ENCODE measurements around the gene JAKMIP1. TPM values are rescaled to one million over a fixed set of nuclear protein-coding genes. Genes with fewer than 3 reads are reported as not detected.
A peak's percentile ranks its signal among the peaks of the same experiment; 100 is the strongest.

JAKMIP1 gene
- total RNA-seq, 1 donor from 2014 or later, result not detected

DNA sequence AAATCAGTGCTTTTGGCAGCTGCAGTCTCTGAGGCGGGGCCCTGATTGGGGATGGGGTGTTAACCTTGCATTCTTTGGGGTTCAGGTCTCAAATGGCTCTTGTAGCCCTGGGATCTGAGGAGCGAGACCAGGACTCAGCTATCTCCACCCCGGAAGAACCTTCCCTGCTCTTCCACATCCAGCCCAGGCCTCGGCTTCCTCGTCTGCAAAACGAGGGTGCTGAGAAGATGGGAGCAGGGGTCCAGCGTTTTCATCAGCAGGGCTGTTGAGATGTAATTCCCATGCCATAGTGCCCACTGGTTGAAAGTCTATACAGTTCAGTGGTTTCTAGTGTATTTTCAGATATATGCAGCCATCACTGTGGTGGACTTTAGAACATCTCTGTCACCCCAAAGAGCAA is 34.7 kb upstream of the JAKMIP1 start:
- Mint-ChIP-seq H3K36me3 (no peaks in the 10 kb centered on the region), H3K4me3 (no peak overlapping the region), H3K9me3 (no peaks in the 10 kb centered on the region), H3K4me1 (no peaks in the 10 kb centered on the region), H3K27ac (no peak overlapping the region), H3K27me3 (ENCODE audit: low read depth) (peaks cover 30% of the 10 kb centered on the region)
- TF ChIP-seq, protein P1, sequence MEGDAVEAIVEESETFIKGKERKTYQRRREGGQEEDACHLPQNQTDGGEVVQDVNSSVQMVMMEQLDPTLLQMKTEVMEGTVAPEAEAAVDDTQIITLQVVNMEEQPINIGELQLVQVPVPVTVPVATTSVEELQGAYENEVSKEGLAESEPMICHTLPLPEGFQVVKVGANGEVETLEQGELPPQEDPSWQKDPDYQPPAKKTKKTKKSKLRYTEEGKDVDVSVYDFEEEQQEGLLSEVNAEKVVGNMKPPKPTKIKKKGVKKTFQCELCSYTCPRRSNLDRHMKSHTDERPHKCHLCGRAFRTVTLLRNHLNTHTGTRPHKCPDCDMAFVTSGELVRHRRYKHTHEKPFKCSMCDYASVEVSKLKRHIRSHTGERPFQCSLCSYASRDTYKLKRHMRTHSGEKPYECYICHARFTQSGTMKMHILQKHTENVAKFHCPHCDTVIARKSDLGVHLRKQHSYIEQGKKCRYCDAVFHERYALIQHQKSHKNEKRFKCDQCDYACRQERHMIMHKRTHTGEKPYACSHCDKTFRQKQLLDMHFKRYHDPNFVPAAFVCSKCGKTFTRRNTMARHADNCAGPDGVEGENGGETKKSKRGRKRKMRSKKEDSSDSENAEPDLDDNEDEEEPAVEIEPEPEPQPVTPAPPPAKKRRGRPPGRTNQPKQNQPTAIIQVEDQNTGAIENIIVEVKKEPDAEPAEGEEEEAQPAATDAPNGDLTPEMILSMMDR (IDR thresholded peaks at IDR 0.05; ENCODE audit: unreplicated experiment), result no peak
- peak in 1 of 2 experiments; percentile 26 for DNase-seq (ENCODE audit: low spot score in 2 of 2, unreplicated experiment in 2 of 2)

- TF ChIP-seq, protein P1 (IDR thresholded peaks at IDR 0.05; ENCODE audit: unreplicated experiment), result no peak
- Mint-ChIP-seq H3K4me3 (no peak overlapping the region), H3K36me3 (no peaks in the 10 kb centered on the region), H3K27me3 (ENCODE audit: low read depth) (peaks cover 27% of the 10 kb centered on the region), H3K27ac (no peak overlapping the region), H3K4me1 (no peaks in the 10 kb centered on the region), H3K9me3 (no peaks in the 10 kb centered on the region)
- DNase-seq (ENCODE audit: low spot score in 2 of 2, unreplicated experiment in 2 of 2), result peak in 1 of 2 experiments; percentile 31
Observed at GRCh38 chr4:6233929-6234328, 33.6 kb upstream of the JAKMIP1 start.

DNA sequence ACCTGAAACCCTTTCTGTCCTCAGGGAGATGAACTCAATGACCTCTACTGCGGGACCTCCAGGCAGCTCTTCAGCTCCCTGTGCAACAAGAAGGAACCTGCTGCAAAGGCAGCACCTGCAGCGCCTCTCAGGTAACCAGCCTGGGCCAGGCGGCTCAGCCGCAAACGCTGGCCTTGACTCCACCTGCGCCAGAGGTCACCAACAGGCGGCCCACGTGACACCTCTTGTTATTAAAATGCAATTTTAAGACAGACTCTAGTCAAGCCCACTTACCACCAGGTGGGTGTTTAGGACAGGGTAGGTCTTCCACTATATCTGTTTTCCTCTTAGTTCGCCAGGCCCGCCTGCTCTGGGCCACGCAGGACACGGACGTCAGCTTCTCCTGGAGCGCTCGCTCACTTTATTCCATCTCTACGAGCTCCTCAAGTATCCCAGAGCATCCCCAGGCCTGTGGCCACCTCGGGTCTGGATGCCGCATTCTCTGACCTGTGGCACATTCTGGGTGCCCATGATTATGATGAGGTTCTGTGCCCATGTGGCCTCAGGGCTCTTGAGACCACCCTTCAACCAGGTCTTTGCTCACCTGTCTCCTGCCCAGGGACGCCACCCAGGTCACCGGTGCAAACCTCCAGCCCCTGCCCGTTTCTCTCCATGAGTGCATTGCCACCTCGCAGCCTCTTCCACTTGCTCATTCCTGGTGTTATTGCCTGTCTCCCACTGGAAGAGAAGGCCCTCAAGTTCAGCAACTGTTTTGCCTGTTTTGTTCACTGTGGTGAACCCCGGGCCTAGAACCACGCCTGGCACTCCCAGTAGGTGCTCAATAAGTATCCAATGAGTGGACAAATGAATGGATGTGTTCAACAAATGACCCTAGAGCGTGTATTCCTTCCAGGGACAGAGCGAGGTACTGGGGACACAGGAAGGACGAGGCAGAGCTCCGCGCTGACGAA is 32.8 kb upstream of the JAKMIP1 start:
- Mint-ChIP-seq H3K27ac (no peak overlapping the region), H3K9me3 (no peaks in the 10 kb centered on the region), H3K27me3 (ENCODE audit: low read depth) (peaks cover 29% of the 10 kb centered on the region), H3K4me3 (no peak overlapping the region), H3K4me1 (no peaks in the 10 kb centered on the region), H3K36me3 (no peaks in the 10 kb centered on the region)
- TF ChIP-seq, protein P1 (IDR thresholded peaks at IDR 0.05; ENCODE audit: unreplicated experiment), result no peak
- peak in 1 of 2 experiments; percentile 28 for DNase-seq (ENCODE audit: low spot score in 2 of 2, unreplicated experiment in 2 of 2)

DNA sequence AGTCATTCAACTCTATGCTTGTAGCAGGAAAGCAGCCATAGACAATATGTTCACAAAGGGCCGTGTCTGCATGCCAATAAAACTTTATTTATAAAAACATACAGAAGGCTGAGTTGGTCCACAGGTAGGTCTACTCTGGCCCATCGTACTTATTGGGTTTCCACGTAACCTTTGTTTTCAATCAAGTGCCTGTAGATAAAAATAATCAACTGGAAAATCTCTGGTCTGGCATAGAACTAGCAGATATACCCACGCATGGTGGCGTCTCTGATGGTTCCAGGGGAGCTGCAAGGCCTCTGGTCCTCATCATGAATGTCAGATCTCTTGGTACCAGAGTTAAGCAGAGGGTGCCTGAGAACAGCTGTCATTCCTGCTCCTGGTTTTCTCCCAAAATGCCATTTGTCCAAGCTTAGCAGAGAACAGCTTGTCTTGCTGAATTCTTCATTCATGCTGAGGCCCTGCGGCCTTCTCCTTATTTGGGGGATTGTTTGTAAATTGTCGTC is 31.4 kb upstream of the JAKMIP1 start:
- H3K4me3 Mint-ChIP-seq, result no peak overlapping the region

DNA sequence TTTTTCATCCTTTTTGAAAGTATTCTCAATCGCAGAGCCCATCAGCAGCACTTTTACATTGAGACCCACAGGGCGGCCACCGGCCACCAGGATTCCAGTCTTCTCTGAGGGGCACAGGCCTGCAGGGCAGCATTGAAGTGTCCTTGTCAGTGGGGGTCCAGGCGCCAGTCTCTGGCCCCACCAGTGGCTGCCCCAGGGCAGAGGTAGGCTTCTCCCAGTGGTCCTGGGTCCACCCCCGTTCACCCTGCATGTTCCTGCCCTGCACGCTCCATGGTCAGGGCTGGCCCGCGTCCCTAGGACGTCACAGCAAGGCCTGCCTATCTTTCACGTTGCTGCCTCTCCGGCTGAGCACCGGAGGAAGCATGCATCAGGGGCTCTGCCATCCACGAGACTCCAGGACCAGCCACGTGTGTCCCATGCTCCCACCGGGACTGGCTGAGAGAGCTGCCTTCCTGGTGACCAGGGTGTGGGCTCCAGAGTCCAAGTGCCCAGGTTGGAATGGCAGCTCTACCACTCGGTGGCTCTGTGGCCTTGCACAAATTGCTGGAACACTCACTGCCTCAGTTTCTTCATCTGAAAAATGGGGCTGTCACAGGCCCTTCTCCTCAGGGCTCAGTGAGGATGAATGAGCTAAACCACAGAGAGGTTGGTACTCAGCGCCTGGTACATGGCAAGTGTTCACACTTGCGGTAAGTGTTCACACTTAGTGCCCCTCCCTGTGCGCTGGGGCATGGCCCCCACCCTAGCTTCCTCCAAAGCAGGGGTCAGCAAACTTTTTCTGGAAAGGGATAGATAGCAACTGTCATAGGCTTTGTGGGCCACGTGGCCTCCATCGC is 30.7 kb upstream of the JAKMIP1 start:
- no peaks in the 10 kb centered on the region for H3K36me3 Mint-ChIP-seq
- no peaks in the 10 kb centered on the region for H3K9me3 Mint-ChIP-seq
- TF ChIP-seq, protein P1 (IDR thresholded peaks at IDR 0.05; ENCODE audit: unreplicated experiment), result no peak
- H3K4me1 Mint-ChIP-seq, result no peaks in the 10 kb centered on the region
- H3K27ac Mint-ChIP-seq, result no peak overlapping the region
- H3K27me3 Mint-ChIP-seq (ENCODE audit: low read depth), result peaks cover 20% of the 10 kb centered on the region
- no peak overlapping the region for H3K4me3 Mint-ChIP-seq
- DNase-seq (ENCODE audit: low spot score in 2 of 2, unreplicated experiment in 2 of 2), result peak in 1 of 2 experiments; percentile 29

More for the DNA sequence above, 31.4 kb upstream of the JAKMIP1 start:
- TF ChIP-seq, protein P1 (IDR thresholded peaks at IDR 0.05; ENCODE audit: unreplicated experiment), result no peak
- Mint-ChIP-seq H3K36me3 (no peaks in the 10 kb centered on the region), H3K27ac (no peak overlapping the region), H3K27me3 (ENCODE audit: low read depth) (peaks cover 21% of the 10 kb centered on the region), H3K9me3 (no peaks in the 10 kb centered on the region), H3K4me1 (no peaks in the 10 kb centered on the region)
- DNase-seq (ENCODE audit: low spot score in 2 of 2, unreplicated experiment in 2 of 2), result peak in 1 of 2 experiments; percentile 6
